ENCODE results near the gene NAT8L. TPM values are rescaled to one million over a fixed set of nuclear protein-coding genes. Genes with fewer than 3 reads are reported as not detected.

NAT8L gene
- total RNA-seq, 1 donor = under 0.01 TPM

DNA sequence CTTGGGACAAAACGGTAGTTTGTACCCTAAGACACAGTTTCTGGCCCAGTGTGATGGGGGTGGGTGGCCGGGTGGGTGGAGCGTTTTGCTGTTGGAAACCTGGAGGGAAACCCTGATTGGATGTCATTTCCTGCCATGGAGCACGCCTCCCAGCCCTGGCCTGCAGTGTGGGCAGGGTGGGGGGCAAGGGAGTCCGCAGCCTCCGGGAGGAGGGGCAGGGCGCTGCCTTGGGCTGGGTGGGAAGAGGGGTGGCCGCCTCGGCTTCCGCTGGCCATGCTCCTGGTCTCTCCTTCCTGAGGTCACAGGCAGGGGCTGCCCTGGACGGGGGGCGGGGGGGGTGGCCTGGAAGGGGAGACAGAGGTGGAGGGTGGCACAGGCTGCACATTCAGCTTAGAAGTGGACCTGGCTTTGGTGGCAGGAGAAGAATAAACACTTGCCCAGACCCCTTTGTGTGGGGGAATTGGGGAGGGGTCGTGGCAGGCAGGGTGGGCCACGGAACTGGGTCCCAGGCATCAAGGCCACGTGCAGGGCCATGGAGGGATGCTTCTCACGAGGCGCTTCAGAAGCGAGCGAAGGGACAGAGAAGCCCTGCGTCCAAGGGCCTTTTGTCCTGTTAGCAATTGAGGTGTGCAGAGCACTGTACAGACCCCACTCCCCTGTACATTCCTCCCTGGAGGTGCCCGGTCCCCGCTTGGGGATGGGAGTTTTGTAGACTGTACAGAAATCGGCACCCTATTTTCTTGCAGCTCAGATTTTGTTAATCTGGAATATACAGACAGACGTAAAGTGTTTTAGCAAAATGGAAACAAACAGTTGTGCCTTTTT lies 6.2 kb downstream of the NAT8L start:
- no peak overlapping the region for H3K4me3 ChIP-seq (ENCODE audit: low read depth, low read length)
- TF ChIP-seq, protein P1, sequence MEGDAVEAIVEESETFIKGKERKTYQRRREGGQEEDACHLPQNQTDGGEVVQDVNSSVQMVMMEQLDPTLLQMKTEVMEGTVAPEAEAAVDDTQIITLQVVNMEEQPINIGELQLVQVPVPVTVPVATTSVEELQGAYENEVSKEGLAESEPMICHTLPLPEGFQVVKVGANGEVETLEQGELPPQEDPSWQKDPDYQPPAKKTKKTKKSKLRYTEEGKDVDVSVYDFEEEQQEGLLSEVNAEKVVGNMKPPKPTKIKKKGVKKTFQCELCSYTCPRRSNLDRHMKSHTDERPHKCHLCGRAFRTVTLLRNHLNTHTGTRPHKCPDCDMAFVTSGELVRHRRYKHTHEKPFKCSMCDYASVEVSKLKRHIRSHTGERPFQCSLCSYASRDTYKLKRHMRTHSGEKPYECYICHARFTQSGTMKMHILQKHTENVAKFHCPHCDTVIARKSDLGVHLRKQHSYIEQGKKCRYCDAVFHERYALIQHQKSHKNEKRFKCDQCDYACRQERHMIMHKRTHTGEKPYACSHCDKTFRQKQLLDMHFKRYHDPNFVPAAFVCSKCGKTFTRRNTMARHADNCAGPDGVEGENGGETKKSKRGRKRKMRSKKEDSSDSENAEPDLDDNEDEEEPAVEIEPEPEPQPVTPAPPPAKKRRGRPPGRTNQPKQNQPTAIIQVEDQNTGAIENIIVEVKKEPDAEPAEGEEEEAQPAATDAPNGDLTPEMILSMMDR (IDR thresholded peaks at IDR 0.05; ENCODE audit: insufficient read depth, low read depth, low read length) = no peak
- no peak for DNase-seq (ENCODE audit: low read depth)

DNA sequence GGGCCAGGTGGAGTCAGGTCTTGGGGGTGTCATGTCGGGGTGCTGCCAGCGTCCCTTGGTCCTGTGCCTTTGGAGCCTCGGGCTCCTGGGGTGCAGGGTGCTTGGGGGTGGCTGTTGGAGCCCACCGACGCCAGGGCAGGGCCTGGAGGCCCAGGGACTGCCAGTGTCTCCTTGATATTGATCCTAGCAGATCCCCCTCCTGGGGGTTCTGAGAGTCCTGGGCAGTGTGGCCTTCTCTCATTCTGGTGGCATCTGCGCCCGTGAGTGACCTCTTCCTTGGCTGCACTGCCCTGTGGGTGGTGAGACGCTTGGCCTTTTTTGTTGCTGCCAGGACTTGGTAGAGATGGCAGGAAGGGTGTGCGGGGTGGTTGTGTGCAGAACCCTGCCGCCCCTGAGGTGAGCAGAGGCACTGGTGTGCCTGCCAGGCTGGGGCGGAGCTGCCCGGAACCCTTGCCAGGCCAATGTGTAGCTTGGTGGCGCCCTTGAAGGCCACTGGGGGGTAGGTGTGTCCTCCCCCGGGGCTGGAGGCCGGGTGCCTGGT lies 7.0 kb downstream of the NAT8L start:
- TF ChIP-seq, protein P1 (IDR thresholded peaks at IDR 0.05; ENCODE audit: insufficient read depth, low read depth, low read length) = no peak
- DNase-seq (ENCODE audit: low read depth) = no peak

DNA sequence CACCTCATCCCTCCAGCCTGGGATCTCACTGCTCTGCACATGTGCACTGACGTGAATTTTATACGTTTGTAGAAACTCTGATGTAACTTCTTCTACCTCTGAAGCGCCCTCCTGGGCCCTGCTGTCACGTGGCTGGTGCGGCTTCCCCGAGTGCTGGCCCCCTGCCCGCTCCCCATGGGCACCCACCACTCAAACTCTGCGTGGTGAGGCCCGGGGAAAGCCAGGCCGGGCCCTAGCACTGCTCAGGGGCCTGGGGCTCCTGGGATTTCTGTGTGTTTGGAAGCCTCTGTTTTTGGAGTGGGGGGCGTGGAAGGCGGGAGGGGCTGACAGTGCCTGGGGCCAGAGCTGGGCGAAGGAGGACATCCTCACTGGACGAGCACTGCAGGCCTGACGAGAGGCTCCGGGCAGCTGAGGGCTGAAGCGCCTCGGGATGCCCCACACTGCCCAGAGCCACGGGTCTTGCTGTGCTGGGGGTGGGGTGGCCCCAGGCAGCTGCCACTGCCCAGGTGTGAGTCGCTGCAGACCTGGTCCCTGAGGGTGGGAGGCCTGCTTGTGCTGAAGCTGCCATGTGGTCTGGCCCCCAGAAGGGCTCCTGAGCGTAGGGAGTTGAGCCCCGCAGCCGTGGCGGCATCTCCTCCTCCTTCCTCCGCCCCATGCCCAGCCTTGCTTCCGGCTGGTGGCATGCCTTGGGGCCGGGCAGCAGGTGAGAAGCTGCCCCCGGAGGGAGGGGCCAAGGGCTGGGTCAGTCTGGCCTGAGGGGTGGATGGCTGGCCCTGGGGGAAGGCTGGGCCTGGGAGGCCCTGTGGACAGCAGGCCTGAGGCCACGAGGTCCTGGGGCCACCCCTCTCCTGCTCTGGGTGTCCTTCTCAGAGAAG lies 7.7 kb downstream of the NAT8L start:
- H3K4me3 ChIP-seq (ENCODE audit: low read depth, low read length) = no peak overlapping the region
- DNase-seq (ENCODE audit: low read depth) = no peak
- TF ChIP-seq, protein P1 (IDR thresholded peaks at IDR 0.05; ENCODE audit: insufficient read depth, low read depth, low read length) = no peak

More for the DNA sequence above, 7.0 kb downstream of the NAT8L start:
- no peak overlapping the region for H3K4me3 ChIP-seq (ENCODE audit: low read depth, low read length)

DNA sequence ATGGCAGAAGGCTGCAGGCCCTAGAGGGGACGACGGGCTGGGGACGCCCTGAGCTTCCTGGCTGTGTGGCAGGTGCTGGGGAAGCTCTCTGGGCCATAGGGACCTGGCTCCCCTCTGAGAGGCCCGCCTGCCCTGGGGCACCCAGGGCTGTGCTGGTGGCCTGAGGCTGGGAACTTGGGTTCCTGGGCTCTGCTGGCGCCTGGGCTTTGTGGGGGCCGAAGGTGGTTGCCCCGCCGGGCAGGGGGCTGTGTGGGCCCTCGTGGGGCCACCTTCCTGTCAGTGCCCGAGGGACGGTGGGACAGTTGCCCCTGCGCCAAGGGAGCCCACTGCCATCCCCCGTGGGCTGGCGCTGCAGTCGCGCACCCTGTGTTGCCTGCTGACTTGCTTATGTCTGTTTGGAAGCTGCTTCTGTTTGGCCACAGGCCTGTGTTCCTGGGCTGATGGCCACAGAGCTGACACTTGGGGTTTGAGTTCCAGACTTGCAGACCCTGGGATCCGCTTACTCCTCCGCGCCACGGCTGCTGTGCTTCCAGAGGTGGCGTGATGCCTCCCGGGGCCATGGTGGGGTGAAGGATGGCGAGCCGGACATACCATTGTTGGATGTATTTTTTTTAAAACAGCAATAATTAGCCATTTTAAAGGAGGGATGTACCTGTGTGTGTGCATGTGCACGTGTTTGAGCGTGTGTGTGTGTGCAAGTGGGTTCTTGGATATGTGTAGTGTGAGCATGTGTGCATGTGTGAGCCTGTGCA lies 8.5 kb downstream of the NAT8L start:
- no peak overlapping the region for H3K4me3 ChIP-seq (ENCODE audit: low read depth, low read length)
- TF ChIP-seq, protein P1 (IDR thresholded peaks at IDR 0.05; ENCODE audit: insufficient read depth, low read depth, low read length) = no peak
- no peak for DNase-seq (ENCODE audit: low read depth)

DNA sequence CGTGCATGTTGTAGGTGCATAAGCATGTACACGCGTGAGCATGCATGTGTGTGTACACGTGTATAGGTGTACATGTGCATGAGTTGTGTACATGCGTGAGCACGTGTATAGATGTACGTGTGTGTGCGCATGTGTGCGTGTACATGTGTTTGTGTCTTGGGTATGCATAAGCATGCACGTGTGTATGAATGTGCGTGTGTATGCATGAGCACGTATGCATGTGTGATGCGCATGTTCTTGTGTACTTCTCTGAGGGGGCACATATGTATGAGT lies 9.0 kb downstream of the NAT8L start:
- H3K4me3 ChIP-seq (ENCODE audit: low read depth, low read length) = no peak overlapping the region
- TF ChIP-seq, protein P1 (IDR thresholded peaks at IDR 0.05; ENCODE audit: insufficient read depth, low read depth, low read length) = no peak
- DNase-seq (ENCODE audit: low read depth) = no peak

DNA sequence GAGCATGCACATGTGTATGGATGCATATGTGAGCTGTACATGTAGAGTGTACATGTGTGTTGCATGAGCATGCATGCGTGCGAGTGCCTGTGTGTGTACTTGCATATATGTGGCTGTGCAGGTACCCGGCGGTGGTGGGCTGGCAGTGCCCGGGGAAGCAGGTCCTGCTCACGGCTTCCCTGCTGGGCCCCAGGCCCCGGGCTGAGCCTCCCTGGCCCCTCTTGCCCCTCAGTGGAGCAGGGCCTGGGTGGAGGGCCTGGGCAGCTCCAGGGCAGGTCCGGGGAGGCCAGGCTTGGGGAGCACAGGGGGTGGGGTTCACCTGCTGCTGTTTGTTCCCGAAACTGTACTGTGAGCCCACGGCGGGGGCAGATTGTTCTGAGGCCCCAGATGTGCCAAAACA lies 9.4 kb downstream of the NAT8L start:
- DNase-seq (ENCODE audit: low read depth) = no peak
- TF ChIP-seq, protein P1 (IDR thresholded peaks at IDR 0.05; ENCODE audit: insufficient read depth, low read depth, low read length) = no peak

More for the DNA sequence above, 9.4 kb downstream of the NAT8L start:
- no peak overlapping the region for H3K4me3 ChIP-seq (ENCODE audit: low read depth, low read length)
